HG02943 (cell line): ENCODE data around the gene LAMTOR1.

Source experiments
- ATAC-seq: cut with Tn5 transposase; IDR thresholded peaks from one replicate; pipeline ENCODE4 v1.9.1; 2021; ENCODE audit warnings: mild to moderate bottlenecking, low read depth, moderate library complexity; ENCODE audit not compliant: unreplicated experiment

LAMTOR1 gene

DNA sequence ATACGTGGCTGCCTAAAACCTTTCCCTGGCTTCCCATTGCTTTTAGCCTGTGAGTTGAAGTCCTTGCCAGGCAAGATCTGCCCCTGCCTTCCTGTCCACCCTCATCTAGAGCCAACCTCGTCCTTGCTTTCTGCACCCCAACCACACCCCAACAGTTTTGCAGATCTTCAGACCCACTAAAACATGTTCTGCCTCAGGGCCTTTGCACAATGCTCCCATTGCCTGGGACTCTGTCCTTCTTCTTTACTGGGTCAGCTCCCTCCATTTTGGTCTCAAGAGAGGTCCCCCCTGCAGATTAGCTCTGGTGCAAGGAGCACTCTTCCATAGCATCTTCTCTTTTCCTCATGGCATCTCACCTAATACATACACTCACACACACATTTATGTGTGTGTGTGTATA is 17.8 kb upstream of the LAMTOR1 start:
- no peak for ATAC-seq

DNA sequence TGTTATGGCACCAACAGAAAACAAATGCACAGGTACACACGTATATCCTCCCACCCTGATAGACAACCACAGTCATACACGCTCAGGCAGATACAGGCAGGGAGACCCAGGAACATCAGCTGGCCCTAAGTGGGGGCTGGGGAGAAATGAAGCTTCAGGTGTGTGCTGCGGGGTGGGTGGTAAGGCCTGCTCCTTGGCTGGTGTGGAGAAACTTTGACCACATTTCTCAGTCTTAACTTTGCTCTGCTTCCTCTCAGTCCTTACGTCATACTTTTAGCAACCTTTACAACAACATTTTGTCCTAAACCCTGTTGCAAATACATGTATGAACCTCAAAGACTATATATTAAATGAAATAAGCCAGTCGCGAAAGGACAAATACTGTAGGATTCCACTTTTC is 16.1 kb upstream of the LAMTOR1 start:
- ATAC-seq, result no peak

- no peak for ATAC-seq
Measured at GRCh38 chr11:72116019-72116755, 13.1 kb upstream of the LAMTOR1 start.

GRCh38 chr11:72114570-72114969 is 11.5 kb upstream of the LAMTOR1 start:
- ATAC-seq, result no peak

- ATAC-seq, result no peak
Measured at GRCh38 chr11:72112978-72113808, 10.1 kb upstream of the LAMTOR1 start.

DNA sequence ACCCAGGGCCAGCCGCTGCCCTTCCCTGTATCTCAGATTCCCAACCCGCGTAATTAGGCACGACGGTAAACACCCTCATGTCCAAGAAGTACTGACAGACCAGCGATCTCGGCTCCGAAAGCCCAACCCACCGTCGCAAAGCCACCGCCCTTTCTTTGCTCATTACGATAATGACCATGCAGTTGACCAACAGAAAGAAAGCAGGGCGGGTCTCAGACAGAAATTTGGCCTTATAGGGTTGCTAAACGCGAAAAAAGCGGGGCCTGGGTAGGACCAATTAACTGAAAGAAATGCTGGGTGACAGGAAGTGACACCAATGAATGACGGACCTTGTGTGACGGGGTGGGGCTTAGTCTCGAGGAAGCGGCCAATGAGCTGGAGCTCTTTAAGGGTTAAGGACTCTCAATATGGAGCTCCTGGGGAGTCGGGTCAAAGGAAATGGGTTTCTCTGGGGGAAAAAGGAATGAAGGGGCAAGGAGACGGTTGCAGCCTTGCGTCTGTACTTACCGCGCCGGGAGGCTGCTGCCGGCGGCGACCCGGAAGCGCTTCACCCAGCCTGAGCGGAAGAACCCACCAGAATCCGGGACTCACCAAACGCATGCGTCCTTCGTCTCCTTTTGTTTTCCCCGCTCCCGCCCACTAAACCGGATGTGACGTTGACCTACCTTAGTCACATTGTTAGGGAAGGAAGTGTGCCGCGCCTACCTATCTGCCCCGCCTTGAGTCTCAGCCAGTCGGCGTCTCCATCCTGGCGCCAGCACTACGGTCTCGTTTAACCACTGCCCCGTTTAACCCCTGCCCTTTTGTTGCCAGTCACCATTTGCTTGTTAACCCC is 9.3 kb upstream of the LAMTOR1 start, which contains the start of gene ANAPC15:
Gene ANAPC15, minus strand, starts transcription at position 553 of the 835 bp plus-strand sequence. CDS start 1,419 bp downstream, outside the sequence.
- peak; percentile 81 for ATAC-seq

- peak; percentile 4 for ATAC-seq
Measured at GRCh38 chr11:72111300-72112142, 8.4 kb upstream of the LAMTOR1 start.

DNA sequence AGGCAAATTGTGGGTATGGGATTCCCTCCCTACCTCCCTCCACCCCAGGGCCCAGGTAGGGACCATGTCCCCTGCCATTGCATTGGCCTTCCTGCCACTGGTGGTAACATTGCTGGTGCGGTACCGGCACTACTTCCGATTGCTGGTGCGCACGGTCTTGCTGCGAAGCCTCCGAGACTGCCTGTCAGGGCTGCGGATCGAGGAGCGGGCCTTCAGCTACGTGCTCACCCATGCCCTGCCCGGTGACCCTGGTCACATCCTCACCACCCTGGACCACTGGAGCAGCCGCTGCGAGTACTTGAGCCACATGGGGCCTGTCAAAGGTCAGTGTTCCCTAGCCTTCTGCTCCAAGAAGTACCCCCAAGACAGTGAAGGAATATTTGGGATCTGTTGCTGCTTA is 2.8 kb upstream of the LAMTOR1 start, which contains the start of gene TOMT:
Gene TOMT, plus strand, starts transcription at position 37 of the 400 bp plus-strand sequence. Its CDS starts 28 bp downstream, at position 65.
- no peak for ATAC-seq

DNA sequence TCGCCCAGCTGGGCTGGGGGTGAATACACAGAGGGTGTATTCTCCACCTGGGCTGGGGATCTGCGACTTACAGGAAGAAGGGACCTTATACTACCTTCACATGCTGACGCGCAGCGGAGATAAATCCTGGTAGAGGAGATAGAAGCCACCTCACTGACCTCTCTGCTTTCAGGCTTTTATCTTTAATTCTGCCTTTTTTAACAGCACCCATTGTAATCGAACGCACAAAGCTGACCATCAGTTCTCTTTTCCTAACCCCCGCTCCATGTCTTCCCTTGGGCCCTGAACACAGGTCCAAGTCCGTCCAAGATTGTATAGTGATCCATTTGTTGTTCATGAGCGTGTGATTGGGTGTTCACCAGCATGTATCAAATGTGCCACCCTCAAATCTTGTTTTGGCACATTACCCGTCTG is 664 bp upstream of the LAMTOR1 start:
- ATAC-seq, result no peak

DNA sequence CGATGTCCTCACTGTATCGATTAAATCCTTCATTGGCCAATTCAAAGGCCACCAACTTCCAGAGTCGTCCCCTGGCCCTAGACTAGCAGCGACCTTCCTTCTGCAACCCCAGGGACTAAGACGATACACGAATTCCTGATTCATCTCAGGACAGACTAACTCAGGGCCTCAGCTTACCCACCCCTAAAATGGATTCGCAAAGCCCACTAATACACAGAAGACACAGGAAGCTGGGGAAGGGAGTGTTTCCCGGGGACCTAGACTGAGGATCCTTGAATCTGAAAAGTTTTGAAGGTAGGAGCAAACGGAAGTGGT is 509 bp downstream of the LAMTOR1 start:
- ATAC-seq, result no peak

- no peak for ATAC-seq
Measured at GRCh38 chr11:72102162-72102561, 935 bp downstream of the LAMTOR1 start.

GRCh38 chr11:72100462-72100861 is 2.6 kb downstream of the LAMTOR1 start:
- no peak for ATAC-seq

GRCh38 chr11:72100009-72100408 is 3.1 kb downstream of the LAMTOR1 start:
- ATAC-seq, result no peak

DNA sequence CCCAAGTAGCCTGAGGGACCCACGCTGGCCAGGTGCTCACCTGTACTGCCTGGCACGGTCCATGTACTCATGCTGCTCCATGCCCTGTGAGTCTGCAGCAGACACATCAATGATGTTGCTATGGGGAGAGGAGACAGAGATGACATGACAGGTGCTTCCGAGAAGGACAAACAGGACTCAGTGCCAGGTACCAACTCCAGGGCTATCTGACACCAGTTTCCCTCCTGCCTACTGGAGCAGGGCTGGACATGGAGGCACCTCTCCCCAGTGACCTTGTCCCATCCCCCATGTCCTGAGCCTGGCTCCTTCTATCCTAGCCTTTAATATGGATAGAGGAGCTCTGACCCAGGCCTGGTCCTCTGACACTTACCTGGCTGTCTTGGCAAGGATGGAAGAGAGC is 4.4 kb downstream of the LAMTOR1 start:
- no peak for ATAC-seq

- ATAC-seq, result no peak
Measured at GRCh38 chr11:72091292-72091691, 11.8 kb downstream of the LAMTOR1 start.

DNA sequence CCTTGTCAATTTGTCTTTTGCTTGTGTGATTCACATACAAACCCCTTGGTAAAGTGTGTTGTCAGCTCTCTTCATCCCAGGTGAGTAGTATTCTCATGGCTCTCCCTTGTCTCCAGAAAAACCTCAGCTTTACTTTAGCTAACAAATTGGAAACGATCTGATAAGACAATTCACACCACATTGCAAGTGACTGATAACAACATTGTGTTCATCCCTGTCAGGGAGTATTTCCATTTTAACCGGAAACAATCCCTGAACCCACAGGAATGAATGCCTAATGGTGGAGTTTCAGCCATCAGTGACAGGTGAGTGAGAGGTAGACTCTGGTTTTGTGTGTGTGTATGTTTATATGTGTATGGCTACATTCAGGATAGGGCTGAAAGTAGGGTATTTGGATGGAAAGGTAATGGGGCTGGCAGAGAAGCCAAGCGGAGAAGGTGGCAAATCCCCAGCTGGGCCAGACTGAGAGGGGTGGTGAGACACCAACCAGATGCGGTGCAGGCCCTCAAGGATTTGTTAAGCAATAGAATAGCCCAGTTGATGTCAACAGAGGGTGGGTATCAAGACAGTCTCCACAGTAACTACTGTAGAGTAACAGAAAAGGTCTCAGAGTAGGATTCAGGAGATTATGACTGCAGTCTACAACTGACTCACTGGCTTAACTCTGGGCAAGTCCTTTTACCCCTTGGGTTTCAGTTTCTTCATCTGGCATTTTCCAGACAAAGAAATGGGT is 14.9 kb downstream of the LAMTOR1 start:
- ATAC-seq, result no peak

GRCh38 chr11:72085621-72086351 is 17.3 kb downstream of the LAMTOR1 start:
- no peak for ATAC-seq

DNA sequence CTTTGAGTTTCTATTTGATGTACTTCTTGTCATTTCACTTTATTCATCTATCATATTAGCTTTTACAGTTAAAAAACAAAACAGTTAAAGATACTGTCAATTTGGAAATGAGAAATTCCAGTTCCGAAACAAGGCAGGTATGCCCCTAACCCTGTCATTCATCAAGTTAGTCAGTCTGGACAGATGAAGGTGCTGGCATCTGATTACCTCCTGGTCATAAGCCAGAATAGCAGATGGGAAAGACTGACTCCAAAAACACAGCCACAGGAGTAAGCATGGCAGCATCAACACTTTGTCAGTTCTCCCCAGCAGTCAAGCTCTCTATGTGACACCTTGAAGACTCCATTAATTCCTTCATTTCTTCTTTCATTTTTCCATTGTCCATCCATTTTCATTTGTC is 18.1 kb downstream of the LAMTOR1 start:
- ATAC-seq, result no peak

DNA sequence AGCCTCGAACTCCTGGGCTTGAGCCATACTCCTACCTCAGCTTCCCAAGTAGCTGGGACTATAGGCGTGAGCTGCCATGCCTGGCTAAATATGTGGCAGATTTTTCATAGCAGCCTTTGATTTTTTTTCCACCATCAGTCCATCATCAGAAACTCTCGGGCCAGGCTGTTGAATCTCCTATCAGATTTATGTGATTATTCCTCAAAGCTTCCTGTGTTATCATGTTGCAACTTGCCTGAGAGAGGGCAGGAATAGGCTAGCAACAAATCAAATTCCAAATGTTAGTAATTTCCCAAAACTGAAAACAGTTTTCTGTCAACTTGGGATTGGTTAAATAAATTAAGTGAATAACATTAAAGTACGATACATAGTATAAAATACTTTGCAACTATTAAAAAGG is 19.0 kb downstream of the LAMTOR1 start:
- no peak for ATAC-seq
